Omental fat pad (tissue), 4 donors: ENCODE data around the gene IRS2. TPM values are rescaled to one million over a fixed set of nuclear protein-coding genes. Genes with fewer than 3 reads are reported as not detected.
"Not testable (repeated sequence)": the region's sequence is repeated elsewhere in the genome, so short reads cannot be mapped to it uniquely, and the experiment has no call there.

Experiments
- ATAC-seq: fragments of 150-250 bp; one replicate; pipeline ENCODE4 v1.9.1; 2016; ENCODE audit warnings: mild to moderate bottlenecking, moderate library complexity; ENCODE audit not compliant: low FRiP score
- DNase-seq: peaks from one replicate; pipeline ENCODE4 v3.0.0-alpha.2; 2019; ENCODE audit warnings: low spot score
- CTCF ChIP-seq, 3 donors: fragments of 450-650 bp; IDR thresholded peaks; one replicate each; pipeline ENCODE4 v1.5.1; 2016 to 2017; ENCODE audit warnings: antibody characterized with exemption in 3 of 3, mild to moderate bottlenecking in 3 of 3, moderate library complexity in 2 of 3
- total RNA-seq, 4 donors: library from RNA; depleted of rRNA; stranded (reverse); fragments of >200 nt; gene quantifications; one replicate each; pipeline ENCODE4 v1.1.0, GENCODE V29; 2016

Gene IRS2
- total RNA-seq, result 10 to 100 TPM; 25.2 to 70.9 (median 34.2) TPM

DNA sequence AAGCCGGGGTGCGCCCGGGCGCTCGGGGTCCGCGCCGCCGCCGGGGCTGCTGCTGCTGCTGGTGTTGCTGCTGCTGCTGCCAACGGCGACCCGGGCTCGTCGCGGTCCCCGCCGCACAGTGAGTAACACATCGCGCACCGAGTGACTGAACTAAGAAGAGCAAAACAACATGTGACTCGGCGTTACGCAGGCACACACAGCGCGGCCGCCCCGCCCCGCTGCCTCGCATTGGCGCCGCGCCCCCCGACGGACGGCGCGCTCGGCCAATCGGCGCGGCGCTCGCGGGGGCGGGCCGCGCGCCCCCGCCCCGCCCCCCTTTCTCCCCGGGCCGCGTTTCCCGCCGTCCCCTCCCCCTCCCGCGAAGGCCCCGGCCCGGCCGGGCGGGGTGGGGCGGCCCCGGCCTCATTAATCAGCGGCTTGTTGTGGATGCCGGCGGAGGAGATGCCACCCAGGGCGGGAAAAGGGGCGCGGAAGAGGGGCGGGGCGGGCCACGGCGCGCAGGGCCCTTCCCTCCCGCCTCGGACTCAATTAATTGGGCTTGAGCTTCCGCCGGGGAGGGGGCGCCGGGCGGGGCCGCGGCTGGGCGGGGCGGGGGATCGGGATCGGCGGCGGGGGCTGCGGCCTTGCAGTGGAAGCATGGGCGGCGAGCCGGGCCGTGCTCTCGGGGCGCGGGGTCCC lies at the start of gene IRS2:
IRS2 (minus strand) TSS at position 127 of the 678 bp plus-strand sequence. CDS start 530 bp downstream, outside the sequence.
- ATAC-seq, result peak; percentile 91
- no peak for TF ChIP-seq CTCF (IDR thresholded peaks at IDR 0.05)
- DNase-seq, result peak; percentile 87

- TF ChIP-seq CTCF (IDR thresholded peaks at IDR 0.05), result no peak
- ATAC-seq (no peak), DNase-seq (no peak)
These were observed 48.8 kb upstream of the IRS2 start for GRCh38 chr13:109834973-109835720.

DNA sequence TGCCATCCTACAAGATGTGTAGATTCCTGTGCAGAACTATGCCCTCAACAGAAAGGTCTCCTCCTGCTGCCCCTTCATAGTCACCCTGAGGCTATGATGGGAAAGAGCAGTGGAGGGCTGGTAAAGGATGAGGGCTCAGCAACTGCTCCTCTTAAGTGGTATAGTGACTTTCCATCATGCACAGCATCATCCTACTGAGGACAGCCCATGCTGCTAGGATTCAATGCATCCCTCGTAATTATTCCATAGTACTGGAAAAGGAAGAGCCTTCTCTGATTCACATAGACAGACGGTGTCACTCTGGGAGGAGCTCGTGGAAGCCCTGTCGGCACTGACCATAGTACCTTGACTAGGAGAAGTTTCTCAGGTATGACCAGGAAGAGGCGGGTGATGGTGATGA lies 47.6 kb upstream of the IRS2 start:
- TF ChIP-seq CTCF (IDR thresholded peaks at IDR 0.05), result no peak
- ATAC-seq (no peak), DNase-seq (no peak)

GRCh38 chr13:109833071-109833470 lies 46.7 kb upstream of the IRS2 start:
- TF ChIP-seq CTCF (IDR thresholded peaks at IDR 0.05), result no peak
- no peak for ATAC-seq
- no peak for DNase-seq

GRCh38 chr13:109828591-109829316 lies 42.4 kb upstream of the IRS2 start:
- not testable (repeated sequence) for DNase-seq, ATAC-seq

GRCh38 chr13:109823201-109823600 lies 36.8 kb upstream of the IRS2 start:
- not testable (repeated sequence) for DNase-seq, ATAC-seq

GRCh38 chr13:109821103-109821502 lies 34.7 kb upstream of the IRS2 start:
- no peak for DNase-seq
- no peak for ATAC-seq
- no peak for TF ChIP-seq CTCF (IDR thresholded peaks at IDR 0.05)
